ENCODE measurements around the gene MMP1.
A peak's percentile ranks its signal among the peaks of the same experiment; 100 is the strongest.

MMP1 gene

DNA sequence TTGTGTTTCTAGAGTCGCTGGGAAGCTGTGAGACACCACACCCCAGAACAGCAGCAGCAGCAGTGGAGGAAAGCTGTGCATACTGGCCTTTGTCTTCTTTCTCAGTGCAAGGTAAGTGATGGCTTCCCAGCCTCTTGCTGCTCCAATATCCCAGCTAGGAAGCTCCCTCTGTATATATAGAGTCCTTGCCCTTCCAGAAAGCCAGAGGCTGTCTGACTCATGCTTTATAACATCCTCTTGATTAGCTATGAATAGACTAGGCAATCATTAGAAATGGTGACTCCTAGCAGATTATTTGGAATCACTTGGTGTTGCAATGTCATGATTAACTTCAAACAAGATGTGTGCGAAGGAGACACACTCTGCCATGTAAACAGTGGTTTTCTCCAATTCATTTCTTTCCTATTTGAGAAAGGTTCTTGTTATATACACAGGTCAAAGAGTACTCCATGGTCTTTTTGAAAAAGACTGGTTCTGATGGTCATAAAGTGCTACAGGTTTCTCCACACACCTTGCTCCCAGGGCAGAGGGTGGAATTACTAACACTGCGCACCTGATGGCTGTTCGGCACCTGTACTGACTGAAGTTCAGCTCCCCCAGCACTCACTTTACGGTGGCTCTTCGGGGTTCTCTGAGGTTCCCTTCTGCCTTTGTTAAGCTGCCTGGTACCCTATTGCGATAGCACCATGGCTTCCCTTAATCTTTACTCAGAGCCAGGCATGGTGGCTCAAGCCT is at the start of gene MMP1:
Gene MMP1, minus strand, starts transcription at position 149 of the 735 bp plus-strand sequence. Its CDS starts 68 bp downstream, at position 81.
- peak; percentile 36 for DNase-seq (ENCODE audit: low read depth)

DNA sequence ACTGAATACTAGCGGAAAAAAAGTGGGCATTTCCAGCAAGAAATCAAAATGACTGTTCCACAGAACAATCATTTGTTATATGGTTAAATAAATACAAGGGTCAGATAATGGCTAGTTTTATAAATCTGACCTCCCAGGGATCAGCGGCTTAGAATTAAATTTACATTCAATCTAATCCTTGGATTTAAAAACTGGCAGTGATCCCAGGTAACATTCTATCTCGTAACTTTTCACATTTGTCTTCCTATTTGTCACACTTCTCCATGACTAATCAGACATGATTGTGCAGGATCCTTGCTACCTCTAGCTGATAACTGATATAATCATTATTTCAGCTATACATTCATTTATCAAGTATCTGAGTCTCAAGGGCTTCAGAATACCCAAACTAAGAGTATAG is 48.3 kb upstream of the MMP1 start:
- DNase-seq (ENCODE audit: low read depth) = peak; percentile 66

DNA sequence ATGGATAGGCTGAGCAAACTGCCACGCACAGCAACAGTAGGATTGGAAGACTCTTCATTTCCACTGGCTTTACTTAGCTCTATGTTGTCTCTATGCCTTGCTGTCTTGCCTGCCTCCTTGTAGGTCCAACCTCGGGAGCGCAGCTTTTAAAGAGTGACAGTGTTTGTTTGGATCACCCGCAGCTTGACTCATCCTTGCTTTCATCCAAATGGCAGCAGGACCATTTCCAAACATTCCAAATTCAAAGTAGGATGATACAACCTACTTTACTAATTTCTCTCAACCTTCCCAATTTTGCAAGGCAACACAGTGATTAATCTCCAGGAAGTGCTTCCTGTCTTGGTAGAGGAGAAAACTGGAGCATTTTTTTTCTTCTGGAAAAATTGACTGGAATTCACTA is 45.5 kb upstream of the MMP1 start, which contains the start of gene MMP3:
Gene MMP3, minus strand, starts transcription at position 121 of the 400 bp plus-strand sequence. Its CDS starts 63 bp downstream, at position 58.
- no peak for DNase-seq (ENCODE audit: low read depth)

DNA sequence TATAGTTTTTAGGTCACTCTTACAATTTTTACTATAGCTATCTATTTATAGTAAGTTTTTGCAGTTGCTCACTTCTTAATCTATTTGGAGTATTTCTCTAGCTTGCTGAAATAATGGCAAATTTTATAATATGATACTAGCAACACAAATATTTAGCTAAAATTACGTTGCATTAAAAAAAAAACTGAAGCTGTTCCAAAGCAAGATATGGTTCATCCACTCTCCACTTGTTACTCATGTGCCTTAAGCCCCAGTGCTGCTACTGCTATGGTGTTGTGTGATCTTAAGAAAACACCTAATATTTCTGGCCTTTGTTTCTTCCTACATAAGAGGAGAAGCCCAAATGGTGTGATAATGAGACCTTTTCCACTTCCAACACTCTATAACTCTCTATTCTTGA is 45.0 kb upstream of the MMP1 start:
- DNase-seq (ENCODE audit: low read depth) = no peak

DNA sequence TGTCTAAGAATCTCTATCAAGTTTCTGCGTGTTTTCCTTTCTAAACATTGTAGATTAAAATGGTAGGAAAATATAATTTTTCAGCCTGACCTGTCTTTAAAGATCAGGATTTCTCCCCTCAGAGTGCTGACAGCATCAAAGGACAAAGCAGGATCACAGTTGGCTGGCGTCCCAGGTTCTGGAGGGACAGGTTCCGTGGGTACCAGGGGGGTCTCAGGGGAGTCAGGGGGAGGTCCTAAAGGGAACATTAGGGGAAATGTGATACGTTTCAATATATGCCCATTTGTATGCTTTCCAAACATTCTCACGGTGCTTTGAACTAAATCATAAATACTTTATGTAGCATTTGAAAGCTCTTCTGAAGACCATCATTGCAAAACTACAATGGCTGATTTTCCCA is 42.1 kb upstream of the MMP1 start:
- DNase-seq (ENCODE audit: low read depth) = no peak

DNA sequence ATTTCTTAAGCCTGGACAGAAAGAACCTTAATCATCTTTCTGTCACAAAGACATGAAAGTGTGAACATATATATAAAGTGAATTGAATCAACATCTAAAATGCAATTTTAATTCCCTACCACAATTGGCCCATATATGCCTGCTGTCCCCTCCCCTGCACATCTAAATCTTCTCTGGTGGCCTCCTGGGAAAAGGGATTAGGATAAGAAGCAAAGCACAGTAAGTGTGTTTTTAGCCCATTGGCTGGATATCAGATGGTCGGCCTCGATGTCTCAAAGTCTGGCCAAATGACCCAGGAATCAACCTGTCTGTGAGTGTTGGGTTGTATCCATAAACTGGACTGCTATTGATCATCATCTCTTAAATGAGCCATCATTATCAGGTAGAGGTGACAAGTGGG is 39.7 kb upstream of the MMP1 start:
- DNase-seq (ENCODE audit: low read depth) = no peak

DNA sequence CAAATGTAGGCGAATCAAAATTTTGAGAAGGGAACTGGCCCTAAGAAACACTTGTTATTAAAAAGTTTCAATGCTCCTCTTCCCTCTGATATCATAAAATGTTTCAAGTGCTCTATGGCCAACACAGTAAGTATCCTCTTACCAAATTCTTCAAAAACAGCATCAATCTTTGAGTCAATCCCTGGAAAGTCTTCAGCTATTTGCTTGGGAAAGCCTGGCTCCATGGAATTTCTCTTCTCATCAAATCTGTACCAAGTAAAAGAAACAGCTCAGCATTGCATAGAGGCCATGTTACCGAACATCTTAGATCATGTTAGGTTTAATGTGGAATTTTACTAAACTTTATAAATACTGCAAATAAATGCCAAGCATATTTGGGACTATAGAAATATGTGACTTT is 39.2 kb upstream of the MMP1 start:
- DNase-seq (ENCODE audit: low read depth) = no peak

DNA sequence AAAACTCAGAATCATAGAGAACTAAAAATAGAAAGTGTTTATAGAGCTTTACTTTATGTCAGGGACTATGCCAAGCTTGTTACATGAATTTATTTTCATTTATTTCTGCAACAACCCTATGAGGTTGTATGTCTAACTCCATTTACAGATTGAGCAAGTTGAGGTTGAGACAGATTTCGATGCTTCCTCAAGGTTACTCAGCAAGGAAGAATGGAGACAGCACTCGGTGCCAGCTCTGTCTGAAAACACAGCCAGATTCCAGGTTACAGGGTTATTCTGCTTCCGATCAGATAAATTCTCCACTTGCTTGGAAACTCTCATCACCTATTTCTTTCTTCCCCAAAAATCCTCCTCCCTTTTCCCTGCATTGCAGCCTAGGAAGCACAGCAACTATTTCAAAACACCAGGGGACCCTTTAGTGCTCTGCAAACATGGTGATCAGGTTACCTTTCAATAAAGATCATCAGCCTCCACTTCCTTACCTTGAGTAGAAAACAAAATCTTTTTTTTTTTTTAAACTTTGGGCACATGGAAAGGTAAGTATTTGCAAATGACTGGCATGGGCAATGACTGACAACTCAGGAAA is 38.4 kb upstream of the MMP1 start:
- DNase-seq (ENCODE audit: low read depth) = peak; percentile 84

DNA sequence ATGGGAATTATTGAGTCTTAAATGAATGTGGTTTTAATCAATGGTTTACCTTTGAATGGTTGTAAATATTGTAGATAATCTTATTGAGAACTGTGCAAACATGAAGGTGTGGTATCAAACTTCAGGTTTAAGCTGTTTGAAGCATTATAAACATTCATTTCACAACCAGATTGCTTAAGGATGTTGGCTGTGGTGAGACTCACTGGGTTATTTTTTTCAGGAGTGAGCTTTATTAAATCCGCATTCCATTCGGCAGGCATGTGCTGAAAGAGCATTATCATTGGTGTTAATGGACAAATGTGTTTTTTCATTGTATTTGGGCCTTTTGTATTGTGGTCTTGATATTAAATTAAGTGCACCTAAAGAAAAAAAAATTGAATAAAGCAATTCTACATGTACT is 35.8 kb upstream of the MMP1 start:
- peak; percentile 65 for DNase-seq (ENCODE audit: low read depth)

DNA sequence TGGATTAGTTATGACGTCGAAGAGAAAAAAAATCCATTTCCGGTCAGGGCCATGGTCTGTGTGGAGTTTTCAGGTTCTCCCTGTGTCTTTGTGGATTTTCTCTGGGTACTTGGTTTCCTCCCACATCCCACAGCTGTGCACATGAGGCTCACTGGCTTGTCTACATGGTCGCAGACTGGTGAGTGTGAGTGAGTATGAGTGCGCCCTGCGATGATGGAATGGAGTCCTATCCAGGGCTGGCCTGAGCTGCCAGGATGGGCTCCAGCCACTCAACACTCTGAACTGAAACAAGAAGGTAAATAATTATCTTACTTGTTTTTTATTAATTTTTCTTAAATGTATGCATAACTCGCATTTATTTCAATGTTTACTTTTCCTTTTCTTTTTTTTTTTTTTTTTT is 34.7 kb upstream of the MMP1 start:
- DNase-seq (ENCODE audit: low read depth) = no peak

DNA sequence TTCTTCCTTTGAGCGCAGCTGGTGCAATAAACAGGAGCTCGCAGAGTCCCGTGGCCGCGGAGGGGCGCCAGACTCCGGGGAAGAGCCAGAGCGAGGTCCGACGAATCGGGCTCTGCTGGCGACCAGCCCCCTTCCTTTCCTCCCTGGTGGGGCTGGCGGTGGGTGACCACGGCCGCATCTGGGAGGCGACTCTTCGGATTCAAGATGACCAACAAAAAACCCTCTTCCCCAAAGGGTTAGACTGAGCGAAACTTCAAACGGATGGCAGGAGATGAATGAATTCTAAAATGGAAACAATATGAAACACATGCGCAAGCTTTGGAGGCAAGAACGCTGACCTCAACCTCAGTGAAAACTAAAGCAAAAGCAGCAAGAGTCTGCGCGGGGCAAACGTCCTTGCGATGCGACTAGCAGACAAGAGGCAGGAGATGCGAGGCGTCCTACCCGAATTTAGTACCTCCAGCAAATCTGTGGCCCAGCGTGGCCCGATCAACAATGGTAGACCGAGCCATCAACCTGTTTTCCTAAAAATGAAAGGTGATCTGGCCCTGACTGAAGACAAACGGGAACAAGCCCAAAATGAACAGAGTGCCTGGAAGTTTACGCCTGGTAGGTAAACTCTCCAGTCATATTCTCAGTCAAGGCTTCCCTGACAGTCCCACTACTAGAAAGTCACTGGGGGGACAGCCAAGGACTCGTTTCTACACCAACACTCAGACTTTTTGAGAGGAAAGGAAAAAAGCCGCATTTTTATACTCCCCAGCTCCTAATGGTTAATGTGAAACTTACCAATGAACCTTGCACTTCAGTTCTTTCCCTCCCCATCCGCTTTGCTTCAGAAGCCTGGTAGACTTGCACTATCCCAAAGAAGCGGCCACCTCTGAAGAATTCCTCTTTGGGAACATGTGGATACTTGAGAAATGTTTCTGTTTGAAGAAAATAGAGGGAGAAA is 33.8 kb upstream of the MMP1 start:
- peak; percentile 39 for DNase-seq (ENCODE audit: low read depth)

DNA sequence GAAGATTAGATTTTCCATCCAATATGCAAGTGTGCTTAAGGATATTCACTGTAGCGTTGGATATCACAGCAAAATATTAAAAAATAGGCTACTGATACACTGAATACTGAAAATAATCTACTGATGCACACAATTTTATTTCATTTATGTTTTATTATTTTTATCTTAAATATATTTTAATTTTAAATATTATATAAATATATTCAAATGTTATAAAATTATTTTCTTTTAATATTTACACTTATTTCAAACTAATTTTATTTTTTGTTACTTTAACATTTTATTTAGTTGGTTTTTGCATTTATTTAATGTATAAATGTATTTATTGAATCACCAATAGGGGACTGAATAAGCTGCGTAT is 33.1 kb upstream of the MMP1 start:
- no peak for DNase-seq (ENCODE audit: low read depth)

DNA sequence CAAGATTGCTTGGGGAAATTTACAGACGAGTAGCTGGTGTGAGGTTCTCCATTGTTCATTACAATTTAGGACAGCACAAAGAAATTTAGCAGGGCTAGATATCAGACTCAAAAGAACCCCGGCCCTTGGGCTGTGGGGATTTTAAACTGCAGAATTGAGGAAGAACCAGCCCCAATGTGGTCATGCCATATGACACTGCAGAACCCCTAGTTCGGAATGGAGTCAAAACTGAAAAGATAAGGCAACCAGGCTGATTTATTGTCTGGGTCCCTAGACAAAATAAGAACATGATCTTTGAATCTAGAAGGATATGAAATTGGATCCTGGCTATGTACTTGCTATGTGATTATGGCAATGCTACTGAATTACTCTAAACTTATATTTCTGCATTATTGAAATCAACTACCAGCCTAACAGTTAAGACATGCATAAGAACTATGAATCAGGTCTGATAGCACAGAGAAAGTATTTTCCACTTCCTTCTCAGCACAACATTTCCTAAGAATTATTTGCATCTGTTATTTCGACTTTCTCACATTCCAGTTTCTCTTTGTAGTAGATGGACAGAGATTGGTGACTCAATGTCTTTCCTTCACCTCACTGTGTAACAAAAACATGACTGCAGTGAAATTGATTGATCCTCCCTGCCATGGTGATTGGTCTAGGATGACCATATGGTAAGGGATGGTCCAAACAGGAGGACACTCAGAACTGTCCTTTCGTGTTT is 32.2 kb upstream of the MMP1 start:
- DNase-seq (ENCODE audit: low read depth) = peak; percentile 47

DNA sequence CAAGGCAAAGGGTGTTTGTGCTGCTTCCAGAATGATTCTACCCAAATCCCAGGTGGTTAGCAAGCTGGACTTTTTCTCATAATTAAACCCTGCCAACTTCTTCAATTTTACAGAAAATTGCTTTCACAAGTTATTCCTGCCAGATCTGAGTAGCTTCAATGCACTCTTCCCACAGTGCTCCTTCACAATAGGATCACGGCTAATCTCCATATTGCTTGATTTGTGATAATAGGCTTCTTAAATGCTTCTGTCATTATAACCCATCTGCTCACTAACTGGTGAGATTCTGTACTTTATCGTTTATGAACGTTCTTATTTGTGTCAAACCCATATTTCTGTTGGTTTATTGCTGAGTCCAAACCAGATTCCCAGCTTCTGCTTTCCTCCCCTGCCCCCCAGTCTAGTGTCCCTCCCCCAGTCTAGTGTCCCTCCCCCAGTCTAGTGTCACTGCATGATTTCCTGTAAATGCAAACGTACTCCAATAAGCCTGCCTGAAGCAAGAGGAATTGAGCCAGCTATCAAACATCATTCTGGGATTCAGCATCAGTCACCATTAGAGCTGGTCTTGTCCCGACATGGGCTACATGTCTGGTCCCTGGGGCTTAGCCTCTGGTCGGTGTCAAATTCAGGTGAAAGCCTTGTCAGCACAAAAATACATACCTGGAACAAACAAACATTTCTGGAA is 31.5 kb upstream of the MMP1 start:
- DNase-seq (ENCODE audit: low read depth) = no peak

DNA sequence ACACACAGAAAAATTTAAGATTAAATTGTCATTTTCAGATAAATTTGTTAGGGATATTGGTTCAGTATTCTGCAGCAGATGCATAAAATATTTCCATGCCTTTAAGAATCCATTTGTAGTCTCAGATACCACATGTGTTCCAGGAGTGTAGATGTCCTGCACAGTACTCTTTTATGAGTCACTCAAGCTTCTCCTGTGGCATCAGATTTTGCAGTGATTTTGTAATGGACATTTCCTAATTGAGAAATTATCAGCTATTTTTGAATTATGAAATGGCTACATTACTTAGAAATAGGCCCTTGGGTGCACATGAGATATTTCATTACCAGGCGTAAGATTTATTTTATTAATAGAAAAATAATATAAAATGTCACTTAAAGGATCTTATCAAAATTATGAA is 26.6 kb upstream of the MMP1 start:
- peak; percentile 15 for DNase-seq (ENCODE audit: low read depth)

DNA sequence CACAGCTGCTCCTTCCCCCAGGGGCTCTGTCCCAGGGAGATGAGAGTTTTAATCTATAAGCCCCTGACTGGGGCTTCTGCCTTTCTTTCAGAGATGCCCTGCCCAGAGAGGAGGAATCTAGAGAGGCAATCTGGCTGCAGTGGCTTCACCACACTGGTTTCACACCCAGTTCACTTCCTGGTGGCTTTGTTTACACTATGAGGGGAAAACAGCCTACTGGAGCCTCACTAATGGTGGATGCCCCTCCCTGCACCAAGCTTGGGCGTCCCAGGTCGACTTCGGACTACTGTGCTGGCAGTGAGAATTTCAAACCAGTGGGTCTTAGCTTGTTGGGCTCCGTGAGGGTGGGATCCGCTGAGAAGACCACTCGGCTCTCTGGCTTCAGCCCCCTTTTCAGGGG is 21.5 kb upstream of the MMP1 start:
- DNase-seq (ENCODE audit: low read depth) = no peak

DNA sequence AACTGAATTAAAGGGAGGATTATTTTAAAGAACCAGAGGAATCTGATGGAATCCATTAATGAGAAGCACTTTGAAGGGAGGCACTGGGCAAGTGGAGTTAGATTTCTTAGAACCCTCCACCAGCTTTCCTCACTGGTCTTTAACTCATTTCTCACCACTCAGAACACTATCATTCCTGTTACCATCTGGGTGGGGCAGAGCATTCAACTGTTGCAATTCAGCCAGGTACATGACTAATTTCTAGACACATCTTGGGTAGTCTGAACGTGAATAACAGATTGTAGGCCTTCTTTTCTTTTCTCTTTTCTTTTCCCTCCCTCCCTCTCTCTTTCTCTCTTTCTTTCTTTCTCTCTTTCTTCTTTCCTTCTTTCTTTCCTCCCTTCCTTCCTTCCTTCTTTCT is 15.5 kb upstream of the MMP1 start:
- no peak for DNase-seq (ENCODE audit: low read depth)

DNA sequence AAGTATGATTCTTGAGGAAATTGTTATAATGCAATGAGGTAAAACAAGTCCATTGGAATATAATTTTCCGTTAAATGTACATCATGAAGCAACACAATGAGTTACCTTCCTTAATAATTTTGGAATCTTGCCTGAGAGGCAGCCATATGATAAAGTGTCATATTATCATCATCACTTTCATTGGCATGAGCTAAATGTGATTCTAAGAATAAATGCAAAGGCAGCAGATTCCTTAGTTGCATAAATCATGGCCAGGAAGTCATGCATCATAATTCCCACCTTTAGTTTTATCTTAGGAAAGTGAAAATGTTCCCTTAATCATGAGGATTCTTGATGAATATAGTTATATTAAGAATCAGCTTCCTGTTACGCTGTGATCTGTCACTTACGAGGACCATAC is 14.2 kb upstream of the MMP1 start:
- DNase-seq (ENCODE audit: low read depth) = no peak

DNA sequence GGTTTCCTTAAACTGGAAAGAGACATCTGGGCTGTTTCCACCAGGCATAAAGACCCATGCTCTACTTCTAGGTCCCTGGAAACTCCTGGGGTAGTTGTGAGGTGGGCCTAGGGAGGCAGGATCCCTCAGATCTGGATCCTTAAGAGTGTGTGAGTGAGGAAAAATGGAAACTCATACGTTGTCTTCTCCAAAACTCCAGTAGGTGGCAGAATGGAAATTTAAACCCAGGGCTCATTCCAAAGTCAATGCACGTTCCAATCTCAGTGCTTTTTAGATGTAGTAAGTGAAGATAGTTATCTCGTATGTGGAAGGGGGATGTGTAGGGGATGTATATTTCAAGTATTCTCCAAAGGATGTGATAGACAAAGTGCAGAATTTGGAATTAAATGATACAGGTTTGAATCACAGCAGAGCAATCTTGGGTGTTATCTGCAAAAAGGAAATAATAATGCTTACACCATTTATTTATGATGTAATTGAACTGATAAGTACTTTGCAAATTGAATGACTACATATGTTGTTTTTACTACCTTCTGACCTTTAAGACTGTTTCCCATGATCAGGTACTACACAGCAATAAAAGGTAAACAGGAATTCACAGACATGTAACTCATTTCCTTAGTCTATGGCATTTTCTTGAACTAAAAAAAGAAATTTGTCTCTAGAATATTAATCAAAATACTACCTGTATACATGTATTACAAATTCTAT is 13.1 kb upstream of the MMP1 start:
- DNase-seq (ENCODE audit: low read depth) = peak; percentile 28

DNA sequence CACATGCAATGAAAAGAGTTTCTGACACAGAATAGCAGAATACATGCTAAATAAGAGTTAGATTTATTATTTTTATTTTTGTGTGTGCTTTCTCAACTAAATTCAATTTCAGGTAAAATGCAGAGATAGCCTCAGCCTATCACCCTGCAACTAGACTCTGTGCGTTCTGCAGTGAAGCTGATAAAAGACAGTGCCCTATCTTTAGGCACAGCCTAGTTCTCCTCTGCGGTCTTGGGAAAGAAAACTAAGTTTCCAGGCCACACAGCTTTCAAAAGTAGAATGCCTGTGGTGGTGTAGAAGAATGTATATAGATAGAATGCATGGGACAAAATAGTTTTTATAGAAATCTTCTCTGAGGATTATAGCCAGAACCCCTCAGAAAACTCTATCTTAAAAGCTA is 12.0 kb upstream of the MMP1 start:
- DNase-seq (ENCODE audit: low read depth) = no peak

DNA sequence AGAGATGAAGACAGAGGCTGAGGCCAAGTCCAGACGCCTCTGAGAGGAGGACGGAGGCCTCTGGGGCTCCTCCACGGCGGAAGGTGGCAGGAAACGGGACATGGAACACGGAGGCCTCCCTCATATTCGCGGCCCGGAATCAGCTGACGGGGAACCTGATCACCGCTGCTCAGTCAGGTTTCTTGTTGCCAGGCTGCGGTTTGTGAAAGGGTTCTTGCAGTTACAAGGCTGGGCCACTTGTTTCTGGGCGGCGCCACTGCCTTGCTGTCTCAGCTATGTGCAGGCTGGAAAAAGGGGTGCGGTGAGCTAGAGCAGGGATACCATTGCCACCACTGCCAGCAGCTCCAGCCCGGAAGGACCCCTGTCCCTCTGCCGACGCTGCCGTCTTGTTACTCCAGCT is 10.0 kb upstream of the MMP1 start:
- DNase-seq (ENCODE audit: low read depth) = no peak

All from amniotic epithelial cell (primary cell).